Panc1 (cell line): ENCODE results near the gene PIK3IP1. TPM values are rescaled to one million over a fixed set of nuclear protein-coding genes. Genes with fewer than 3 reads are reported as not detected.

Experiments
- ATAC-seq: fragments of 200-7000 bp; cut with Tn5 transposase; 2 replicates; pipeline ENCODE4 v1.9.1; 2020; ENCODE audit warnings: mild to moderate bottlenecking, moderate library complexity
- BruUV-seq: library from RNA; stranded (reverse); fragments of 400-500 nt; replicated peaks from 2 replicates; lab custom pipeline; 2021; lab: Mats Ljungman, UMichigan
- CTCF ChIA-PET: fragments of 300-600 bp; sonication (Branson Sonifier 250); formaldehyde crosslinking; loops from one replicate; lab custom pipeline; 2022; ENCODE audit warnings: antibody characterized with exemption; lab: Charles Lee
- POLR2A ChIA-PET: fragments of 300-600 bp; sonication (Branson Sonifier 250); formaldehyde crosslinking; loops from one replicate; lab custom pipeline; 2022; ENCODE audit warnings: antibody characterized with exemption; lab: Charles Lee
- DNase-seq: peaks from one replicate; pipeline ENCODE4 v3.0.0-alpha.2; 2010; ENCODE audit warnings: low read depth, low spot score
- H3K27ac ChIP-seq: 2 replicates; pipeline ENCODE4 v1.5.1; 2011; ENCODE audit warnings: mild to moderate bottlenecking, low read length, inconsistent platforms
- H3K27me3 ChIP-seq: fragments of 200-500 bp; sonication (Bioruptor generic); 2 replicates; pipeline ENCODE4 v1.6.0; 2014; ENCODE audit warnings: low read length, inconsistent platforms; ENCODE audit not compliant: control insufficient read depth, insufficient read depth
- H3K36me3 ChIP-seq: fragments of 200-500 bp; sonication (Bioruptor generic); 2 replicates; pipeline ENCODE4 v1.5.1; 2014; ENCODE audit warnings: inconsistent platforms, mild to moderate bottlenecking, low read length, moderate library complexity; ENCODE audit not compliant: control insufficient read depth, insufficient read depth
- H3K4me1 ChIP-seq: 2 replicates; pipeline ENCODE4 v1.5.1; 2011; ENCODE audit warnings: inconsistent platforms, mild to moderate bottlenecking, low read length, moderate library complexity; ENCODE audit not compliant: control insufficient read depth, insufficient read depth
- H3K4me3 ChIP-seq, 2 experiments: 2 replicates each; pipeline ENCODE4 v1.5.1; 2011 to 2012; ENCODE audit warnings: low read depth in 2 of 2, low read length in 2 of 2, mild to moderate bottlenecking in 2 of 2, inconsistent platforms in 1 of 2, moderate library complexity in 1 of 2
- H3K9me3 ChIP-seq: fragments of 200-500 bp; sonication (Bioruptor generic); 2 replicates; pipeline ENCODE4 v1.5.1; 2014; ENCODE audit warnings: low read depth, mild to moderate bottlenecking, inconsistent platforms, low read length, moderate library complexity; ENCODE audit not compliant: control insufficient read depth, insufficient read depth
- CTCF ChIP-seq: fragments of 450-650 bp; IDR thresholded peaks from 2 replicates; pipeline ENCODE4 v1.5.1; 2017; ENCODE audit warnings: mild to moderate bottlenecking
- POLR2AphosphoS5 ChIP-seq: IDR thresholded peaks from 2 replicates; pipeline ENCODE4 v1.6.1; 2012; ENCODE audit warnings: mild to moderate bottlenecking, low read depth, low read length, moderate library complexity
- REST ChIP-seq, 2 experiments: IDR thresholded peaks; 2 replicates each; pipeline ENCODE4 v1.6.1; 2011 to 2012; ENCODE audit warnings: low read depth in 2 of 2, control low read depth in 1 of 2, low read length in 1 of 2, mild to moderate bottlenecking in 1 of 2, moderate library complexity in 1 of 2; ENCODE audit not compliant: insufficient read depth in 1 of 2
- SIN3A ChIP-seq: IDR thresholded peaks from 2 replicates; pipeline ENCODE4 v1.6.1; 2012; ENCODE audit warnings: low read depth, mild to moderate bottlenecking, low read length, moderate library complexity, borderline replicate concordance; ENCODE audit not compliant: insufficient read depth
- TCF7L2 ChIP-seq: IDR thresholded peaks from 2 replicates; pipeline ENCODE4 v1.6.1; 2011; ENCODE audit warnings: mild to moderate bottlenecking, low read depth, low read length, inconsistent platforms
- in situ Hi-C: cut with HindIII; loops from 2 replicates; pipeline ENCODE4 v1.10.0; 2016; ENCODE audit warnings: low sequenced_read_pairs, low pct_unique_long_range_greater_than_20kb
- intact Hi-C: fragments of 100-400 bp; cut with micrococcal nuclease; formaldehyde crosslinking; loops from one replicate; pipeline ENCODE4 v1.10.0; 2022; ENCODE audit not compliant: unreplicated experiment
- total RNA-seq: library from RNA; stranded (reverse); gene quantifications from one replicate; pipeline ENCODE4 v1.2.1, GENCODE V29; 2021; ENCODE audit not compliant: unreplicated experiment

The PIK3IP1 gene
- total RNA-seq, 1 experiment from 2014 or later = 3.6 TPM

- no peak overlapping the region for H3K4me3 ChIP-seq
- H3K4me1 ChIP-seq = no peaks in the 10 kb centered on the region
- POLR2A ChIA-PET = no interaction called here
- no peak for DNase-seq
- no peak overlapping the region for H3K27ac ChIP-seq
- intact Hi-C loops (no loop called here), in situ Hi-C loops (no loop called here)
- no peaks in the 10 kb centered on the region; the same call in 1 of the 2 replicates for H3K27me3 ChIP-seq
- CTCF ChIA-PET = no interaction called here
- no peak for TF ChIP-seq SIN3A
- no peak for TF ChIP-seq TCF7L2
- H3K9me3 ChIP-seq = no peaks in the 10 kb centered on the region
- BruUV-seq = no TSS peak
- ATAC-seq = no peak
- no peaks in the 10 kb centered on the region for H3K36me3 ChIP-seq
These were observed 9.7 kb upstream of the PIK3IP1 start for GRCh38 chr22:31302006-31302405.

GRCh38 chr22:31300896-31301295, 8.6 kb upstream of the PIK3IP1 start:
- no peaks in the 10 kb centered on the region for H3K36me3 ChIP-seq
- intact Hi-C loops (no loop called here), in situ Hi-C loops (no loop called here)
- CTCF ChIA-PET = no interaction called here
- no peak for ATAC-seq
- DNase-seq = no peak
- BruUV-seq = no TSS peak
- POLR2A ChIA-PET = no interaction called here
- H3K9me3 ChIP-seq = no peaks in the 10 kb centered on the region
- no peaks in the 10 kb centered on the region; the same call in 1 of the 2 replicates for H3K27me3 ChIP-seq
- no peak overlapping the region for H3K4me3 ChIP-seq
- no peaks in the 10 kb centered on the region for H3K4me1 ChIP-seq
- H3K27ac ChIP-seq = no peak overlapping the region
- TF ChIP-seq CTCF = no peak
- no peak for TF ChIP-seq TCF7L2
- no peak for TF ChIP-seq REST (IDR thresholded peaks at IDR 0.05; ENCODE audit: insufficient read depth in 1 of 2, low read depth in 2 of 2, low read length in 1 of 2)
- TF ChIP-seq SIN3A = no peak
- no peak for TF ChIP-seq POLR2AphosphoS5

- H3K4me1 ChIP-seq = no peaks in the 10 kb centered on the region; the same call in 1 of the 2 replicates
- no peaks in the 10 kb centered on the region; the same call in 1 of the 2 replicates for H3K27me3 ChIP-seq
- BruUV-seq = no TSS peak
- ChIA-PET CTCF (no interaction called here), POLR2A (interaction anchor here (0.6 kb wide), 1 partner anchor 19 kb away, joined by 5 read pairs; no protein-coding TSS in a partner anchor)
- H3K4me3 ChIP-seq = no peak overlapping the region
- no peak for ATAC-seq
- no peak for DNase-seq
- in situ Hi-C loops = no loop called here
- H3K36me3 ChIP-seq = no peaks in the 10 kb centered on the region
- H3K9me3 ChIP-seq = no peaks in the 10 kb centered on the region
- intact Hi-C loops = no loop called here
- no peak for TF ChIP-seq CTCF
- TF ChIP-seq SIN3A = no peak
- no peak for TF ChIP-seq TCF7L2
- TF ChIP-seq REST (IDR thresholded peaks at IDR 0.05; ENCODE audit: insufficient read depth in 1 of 2, low read depth in 2 of 2, low read length in 1 of 2) = no peak
- TF ChIP-seq POLR2AphosphoS5 = no peak
- H3K27ac ChIP-seq = no peak overlapping the region
These were observed 3.8 kb upstream of the PIK3IP1 start for GRCh38 chr22:31295831-31296657.
